Activated T-helper 1 cell treated with Interleukin-2 at 50 U/mL for 16 hours (primary cell): ENCODE measurements around the gene MAGI2.

Experiments used
- DNase-seq: peaks from one replicate; pipeline ENCODE4 v3.0.0-alpha.2; 2020; ENCODE audit warnings: low read depth

MAGI2 gene

DNA sequence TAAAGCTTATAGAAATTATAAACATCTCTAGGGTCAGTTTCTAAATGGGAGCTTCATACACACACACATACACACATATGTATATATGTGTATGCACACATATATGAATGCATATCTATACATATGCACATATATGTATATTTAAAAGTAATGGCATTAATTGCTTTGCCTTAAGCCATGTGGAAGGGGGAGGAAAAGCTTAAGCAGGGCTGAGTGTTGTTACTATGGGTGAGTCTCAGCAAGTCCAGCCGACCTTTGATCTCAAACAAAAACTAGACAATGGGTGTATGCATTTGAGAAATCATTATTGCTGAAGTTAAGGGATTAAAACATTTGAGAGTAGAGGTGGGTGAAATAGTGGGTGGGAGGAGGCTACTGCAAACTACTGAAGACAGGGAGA is 546.7 kb downstream of the MAGI2 start:
- DNase-seq, result no peak

DNA sequence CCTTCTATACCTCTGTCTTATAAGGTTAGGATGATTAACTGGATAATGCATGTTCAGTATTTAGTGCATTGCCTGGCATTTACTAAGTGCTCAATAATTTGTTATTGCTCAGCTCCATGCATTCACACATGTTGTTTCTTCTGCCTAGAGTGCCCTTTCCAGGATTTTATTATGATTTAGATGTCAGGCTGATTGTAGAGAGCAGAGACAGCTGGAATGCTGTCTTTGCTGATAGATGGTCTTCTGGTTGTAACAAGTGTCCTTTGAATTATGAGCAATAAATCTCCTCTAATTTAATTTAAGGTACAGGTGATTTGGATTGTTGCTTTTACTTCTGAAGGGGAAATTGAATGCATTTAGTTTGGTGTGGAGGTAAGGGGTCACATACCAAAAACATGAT is 548.0 kb downstream of the MAGI2 start:
- no peak for DNase-seq

DNA sequence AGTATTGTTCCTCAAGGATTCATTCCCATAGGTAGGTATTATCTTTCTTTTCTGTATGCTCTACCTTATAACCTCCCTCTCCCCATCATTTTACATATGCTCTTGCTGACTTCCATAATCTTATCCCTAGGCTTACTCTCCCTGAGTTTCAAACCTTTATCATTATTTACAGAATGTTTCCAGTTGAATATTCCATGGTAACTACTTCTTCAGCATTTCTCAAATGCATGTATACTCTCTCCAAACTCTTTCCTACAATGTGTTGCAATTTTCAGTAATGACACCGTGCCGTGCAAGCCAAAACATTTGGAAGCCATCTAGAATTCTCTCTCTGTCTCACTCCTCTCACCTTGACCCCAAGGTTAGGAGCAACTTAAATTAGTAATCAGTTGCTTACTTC is 548.5 kb downstream of the MAGI2 start:
- DNase-seq, result no peak

DNA sequence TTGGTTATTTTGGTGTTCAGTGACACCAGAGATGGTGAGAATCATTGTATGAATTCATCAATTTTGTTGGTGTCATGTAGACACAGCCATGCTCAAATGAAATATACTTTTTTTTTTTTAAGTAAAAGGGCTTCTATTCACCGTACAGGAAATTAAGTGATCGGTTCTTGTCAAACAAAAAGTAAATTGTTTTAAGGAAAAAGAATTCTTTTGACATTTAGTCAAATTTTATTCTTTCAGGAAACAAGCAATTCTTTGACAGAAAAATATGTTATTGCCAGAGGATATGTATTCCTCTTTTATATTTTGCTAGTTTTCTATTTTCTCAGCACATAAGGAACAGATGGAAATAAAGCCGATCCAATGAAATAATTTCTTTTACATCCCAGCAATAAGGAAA is 551.9 kb downstream of the MAGI2 start:
- DNase-seq, result no peak

DNA sequence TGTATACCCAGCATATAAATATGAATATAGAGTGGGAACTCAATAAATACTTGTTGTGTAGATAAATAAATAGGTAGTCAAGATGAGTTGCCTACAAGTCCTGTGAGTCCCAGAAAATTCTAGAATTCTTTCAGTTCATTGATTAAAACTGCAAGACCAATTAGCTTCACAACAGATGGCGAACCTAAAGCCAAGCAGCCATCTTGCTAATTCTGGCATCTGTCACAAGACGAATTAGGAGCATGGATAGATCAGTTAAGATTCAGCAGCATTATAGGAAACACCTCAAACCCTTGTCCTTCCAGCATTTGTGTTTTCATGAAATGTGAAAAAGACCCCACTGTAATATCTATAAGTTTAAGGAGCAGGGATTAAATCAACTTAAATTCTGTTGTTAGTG is 552.7 kb downstream of the MAGI2 start:
- DNase-seq, result no peak

DNA sequence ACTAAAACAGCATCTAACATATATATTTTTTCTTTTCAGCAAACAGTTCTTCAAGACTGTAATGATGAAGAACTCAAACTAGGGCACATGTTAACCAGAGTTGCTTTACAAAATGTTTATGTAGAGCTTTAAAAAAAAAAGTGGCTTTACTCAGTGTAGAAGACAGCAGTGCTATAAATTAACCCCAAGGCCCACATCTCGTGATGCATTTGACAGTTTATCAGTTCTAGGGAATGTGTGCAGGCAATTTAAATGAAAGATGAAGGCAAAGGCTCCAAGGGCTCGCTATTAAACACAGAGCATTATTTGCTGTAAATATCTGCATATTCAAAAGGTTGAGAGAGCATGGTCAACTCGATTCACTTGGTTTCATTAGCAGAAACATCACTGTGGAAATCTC is 558.1 kb downstream of the MAGI2 start:
- DNase-seq, result no peak

DNA sequence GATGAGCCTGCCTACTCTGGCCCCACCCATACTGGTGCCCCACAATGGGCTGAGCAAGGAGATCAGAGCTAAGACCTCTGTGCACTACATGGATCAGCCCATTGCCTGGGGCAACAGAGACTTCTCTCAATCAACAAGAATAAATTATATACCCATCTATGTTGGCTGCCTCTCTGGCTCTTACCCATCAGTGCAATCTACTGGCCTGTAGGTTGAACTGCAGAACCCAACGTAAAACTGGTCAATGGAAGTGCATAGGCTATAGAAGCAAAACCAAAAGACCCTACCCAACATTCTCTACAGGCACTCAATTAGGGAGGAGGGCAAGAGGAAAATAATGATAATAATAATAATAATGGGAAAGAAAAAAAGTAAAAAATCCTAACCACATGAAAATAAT is 574.3 kb downstream of the MAGI2 start:
- no peak for DNase-seq

DNA sequence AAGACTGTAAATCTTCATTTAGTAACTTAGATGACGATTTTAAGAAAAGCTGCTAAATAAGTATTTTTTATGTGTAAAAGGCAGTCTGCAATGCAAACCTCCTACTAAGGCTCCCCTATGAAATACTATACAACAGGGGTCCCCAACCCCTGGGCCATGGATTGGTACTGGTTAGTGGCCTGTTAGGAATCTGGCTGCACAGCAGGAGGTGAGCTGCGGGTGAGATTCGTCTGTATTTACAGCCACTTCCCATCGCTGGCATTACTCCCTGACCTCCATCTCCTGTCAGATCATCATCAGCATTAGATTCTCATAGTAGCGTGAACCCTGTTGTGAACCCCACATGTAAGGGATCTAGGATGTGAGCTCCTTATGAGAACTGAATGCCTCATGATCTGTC is 580.4 kb downstream of the MAGI2 start:
- DNase-seq, result no peak

DNA sequence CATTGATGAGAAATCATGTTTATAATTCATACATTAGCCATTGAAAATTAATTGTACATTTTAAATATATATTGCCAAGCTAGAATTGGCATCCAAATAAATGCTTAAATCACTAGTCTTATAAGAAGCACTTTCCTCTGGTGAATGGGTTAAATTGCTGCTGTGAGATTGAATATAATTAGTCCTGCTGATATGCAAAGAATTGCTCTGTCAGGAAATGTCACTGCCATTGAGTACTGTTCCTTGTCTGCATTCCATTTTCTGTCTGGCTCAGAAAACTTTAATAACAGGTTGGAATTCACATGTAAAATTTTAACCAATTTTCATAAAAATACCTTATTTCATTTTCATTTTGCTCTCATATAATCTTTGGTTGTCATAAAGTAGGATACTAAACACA is 589.1 kb downstream of the MAGI2 start:
- no peak for DNase-seq

DNA sequence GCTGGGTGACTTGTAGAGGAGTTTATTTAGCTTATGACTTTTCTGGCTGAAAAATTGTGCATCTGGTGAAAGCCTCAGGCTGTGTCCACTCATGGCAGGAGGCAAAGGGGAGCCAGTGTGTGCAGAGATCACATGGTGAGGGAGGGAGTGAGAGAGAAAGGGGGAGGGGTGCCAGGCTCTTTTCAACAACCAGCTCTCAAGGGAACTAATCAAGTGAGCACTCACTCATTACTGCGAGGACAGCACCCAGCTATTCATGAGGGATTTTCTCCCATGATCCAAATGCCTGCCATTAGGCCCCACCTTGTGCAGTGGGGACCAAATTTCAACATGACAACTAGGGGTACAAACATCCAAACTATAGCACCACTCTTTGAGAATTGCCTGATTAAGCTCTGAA is 590.2 kb downstream of the MAGI2 start:
- DNase-seq, result no peak

DNA sequence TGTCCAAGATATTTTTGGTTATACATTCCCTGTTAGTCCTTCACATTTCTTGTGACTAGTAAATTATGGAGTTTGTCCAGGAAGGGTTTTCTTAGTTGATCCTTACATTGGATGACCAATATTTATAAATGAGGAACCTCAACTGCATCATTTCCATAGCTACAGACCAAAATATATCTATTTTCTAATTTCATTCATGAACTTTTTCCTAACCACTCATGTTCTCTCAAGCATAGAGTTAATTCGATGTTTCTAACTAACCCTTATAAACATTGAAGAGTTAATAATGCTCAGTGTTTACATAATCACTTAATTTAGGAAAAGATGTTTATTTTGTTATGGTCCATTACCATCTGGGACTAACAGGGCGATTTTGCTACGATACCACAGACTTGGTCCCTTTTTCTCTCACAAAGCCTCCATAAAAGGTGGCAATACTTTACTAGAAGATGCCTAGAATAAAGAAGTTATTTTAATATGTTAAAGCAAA is 591.0 kb downstream of the MAGI2 start:
- DNase-seq, result no peak

DNA sequence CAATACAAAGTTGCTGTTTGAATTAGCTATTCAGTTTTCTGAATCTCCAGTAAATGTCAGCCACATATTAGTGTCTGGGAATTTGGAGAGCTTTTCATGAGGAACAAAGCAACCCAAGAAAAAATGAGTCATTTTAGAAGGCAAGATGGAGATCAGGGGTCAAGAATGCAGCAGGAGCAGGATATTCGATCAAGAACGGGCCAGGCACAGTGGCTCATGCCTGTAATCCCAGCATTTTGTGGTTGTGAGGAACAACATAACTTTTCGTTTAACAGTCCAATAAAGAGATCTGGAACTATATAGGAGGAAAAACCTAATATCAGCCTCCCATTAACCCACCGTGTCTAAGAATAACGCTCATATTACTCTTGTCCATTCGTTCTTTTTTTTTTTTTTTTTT is 600.5 kb downstream of the MAGI2 start:
- no peak for DNase-seq

DNA sequence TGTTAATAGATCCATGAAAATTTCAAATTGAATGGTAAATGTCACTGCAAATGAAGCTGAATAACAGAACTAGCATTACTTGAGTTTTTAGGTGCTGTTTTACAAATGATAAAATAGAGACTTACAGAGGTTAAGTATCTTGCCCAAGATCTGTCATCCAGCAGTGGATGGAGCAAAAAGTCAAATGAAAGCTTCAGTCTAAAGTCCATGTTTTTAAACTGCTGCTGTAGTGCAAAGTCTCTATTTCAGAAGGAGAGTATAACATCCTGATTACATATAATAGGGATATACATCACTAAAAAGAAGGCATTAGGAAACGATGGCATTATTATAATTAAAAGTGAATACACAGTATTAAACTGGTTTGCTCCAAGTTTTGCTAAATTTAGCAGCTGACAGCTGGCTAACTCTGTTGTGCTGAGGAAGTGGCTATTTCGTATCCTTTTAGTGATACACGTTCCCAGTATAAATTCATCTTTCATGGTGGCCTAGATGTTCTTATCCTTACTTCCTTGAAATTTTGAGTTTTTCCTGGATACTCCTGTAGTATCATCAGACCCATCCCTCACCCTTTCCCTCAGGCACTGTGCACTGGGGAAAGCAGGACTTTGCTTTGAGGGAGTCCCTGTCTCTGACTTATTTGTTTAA is 603.2 kb downstream of the MAGI2 start:
- no peak for DNase-seq

DNA sequence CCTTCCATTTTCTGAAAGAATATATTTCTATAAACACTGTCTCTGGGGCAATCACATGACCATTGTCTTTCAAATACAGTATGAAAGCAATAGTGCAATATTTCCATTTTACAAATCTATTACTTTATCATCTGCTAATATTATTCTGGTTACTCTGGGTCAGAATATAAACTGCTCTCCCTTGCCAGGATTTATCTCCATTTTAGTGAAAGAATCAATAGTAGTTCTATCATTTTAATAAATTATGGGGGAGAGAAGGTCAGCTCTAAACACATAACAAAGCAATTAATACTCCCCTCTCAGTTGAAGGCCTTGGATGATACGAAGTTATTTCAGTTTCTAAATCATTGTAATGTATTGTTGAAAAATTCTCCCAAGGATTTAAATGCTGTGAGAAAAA is 608.3 kb downstream of the MAGI2 start:
- DNase-seq, result no peak

DNA sequence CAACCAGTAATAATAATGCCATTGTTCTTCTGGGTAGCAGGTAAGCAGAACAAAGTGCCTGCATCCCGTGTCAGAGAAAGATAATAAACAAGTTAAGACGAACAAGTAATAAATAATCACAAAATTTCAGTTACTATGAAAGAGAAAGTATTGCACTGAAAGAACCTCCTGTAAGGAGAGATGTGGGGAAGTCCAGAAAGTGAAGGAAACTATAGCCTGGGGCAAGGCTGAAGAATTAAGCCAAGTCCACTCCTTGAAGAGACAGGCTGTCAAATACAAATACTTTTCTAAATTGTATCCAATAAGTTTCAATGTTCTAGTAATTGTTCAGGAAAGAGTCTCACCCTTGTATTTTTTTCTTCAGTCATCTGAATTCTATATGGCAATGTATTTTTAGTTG is 611.4 kb downstream of the MAGI2 start:
- no peak for DNase-seq

DNA sequence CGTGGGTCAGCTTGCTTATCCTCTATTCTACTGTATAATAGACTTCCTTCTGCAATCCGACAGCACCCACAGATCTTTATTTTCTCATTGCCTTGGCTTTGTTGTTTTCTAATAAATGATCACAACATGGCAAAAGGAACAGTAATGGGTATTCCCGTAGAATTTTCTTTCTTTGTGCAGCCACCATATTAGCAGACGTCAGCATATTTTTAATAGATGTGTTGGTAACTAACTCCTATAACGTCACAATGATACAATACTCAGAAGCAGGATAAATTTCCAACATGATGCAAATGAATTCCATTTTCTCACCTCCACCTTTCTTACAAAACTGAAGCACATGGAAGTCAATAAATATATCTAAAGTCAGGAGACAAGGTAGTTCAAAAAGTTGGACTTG is 617.6 kb downstream of the MAGI2 start:
- DNase-seq, result no peak

DNA sequence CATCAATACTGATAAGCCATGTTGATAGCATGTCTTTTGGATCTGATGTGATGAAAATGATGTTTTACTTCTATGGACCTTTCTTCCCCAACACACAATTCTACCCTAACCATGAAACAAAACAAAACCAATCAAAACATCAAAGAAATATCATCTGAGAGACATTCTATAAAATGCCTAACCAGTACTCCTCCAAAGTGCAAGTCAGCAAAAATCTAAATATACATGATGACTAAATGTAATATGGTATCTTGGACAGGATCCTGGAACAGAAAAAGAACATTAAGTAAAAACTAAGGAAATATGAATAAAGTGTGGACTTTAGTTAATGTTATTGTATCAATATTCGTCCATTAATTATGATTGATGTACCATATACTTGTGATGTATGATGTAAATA is 625.1 kb downstream of the MAGI2 start:
- DNase-seq, result no peak

DNA sequence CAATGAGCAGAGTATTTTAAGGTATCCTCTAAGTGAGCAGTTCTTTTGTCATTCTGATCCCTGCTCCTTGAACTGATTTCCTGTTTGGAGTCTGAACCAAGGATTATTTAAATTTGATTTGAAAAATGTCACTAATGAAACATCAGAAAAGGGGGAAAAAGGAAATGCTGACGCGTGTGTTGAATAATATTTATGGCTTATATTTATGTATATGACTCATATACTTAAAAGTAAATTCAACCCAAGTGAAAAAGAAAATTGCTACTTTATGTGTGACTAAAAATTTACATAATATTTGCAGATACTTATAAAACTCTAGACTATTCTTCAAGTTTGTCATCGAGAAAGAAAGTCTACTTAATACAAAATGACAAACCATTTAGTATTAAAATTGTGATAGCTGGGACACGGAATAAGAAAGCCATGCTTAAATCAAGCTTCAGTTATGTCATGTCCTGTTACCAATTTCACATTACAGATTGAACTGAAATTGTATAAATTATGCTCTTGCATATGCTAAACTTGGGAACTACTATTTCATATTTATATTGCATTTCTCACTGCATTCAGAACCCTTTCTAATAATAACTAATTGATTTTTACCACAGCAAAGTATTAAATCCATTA is 649.9 kb downstream of the MAGI2 start:
- no peak for DNase-seq

DNA sequence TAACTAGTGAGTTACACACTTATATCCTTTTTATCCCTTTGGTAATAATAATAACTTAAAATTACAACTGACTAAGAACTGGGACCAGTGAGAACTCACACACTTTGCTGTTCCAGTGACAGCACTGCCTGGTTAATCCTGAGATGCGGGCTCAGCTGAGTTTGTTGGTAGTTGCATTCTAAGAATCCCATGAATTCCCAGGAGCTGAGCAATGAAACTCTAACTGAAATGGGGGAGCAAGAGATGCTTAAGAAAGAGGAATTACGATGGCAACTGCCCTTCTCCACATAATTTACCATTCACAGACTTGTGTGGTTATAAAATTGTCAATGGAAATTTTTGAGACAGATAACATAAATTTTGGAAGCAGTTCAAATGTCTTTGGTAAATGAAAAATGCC is 659.4 kb downstream of the MAGI2 start:
- no peak for DNase-seq

DNA sequence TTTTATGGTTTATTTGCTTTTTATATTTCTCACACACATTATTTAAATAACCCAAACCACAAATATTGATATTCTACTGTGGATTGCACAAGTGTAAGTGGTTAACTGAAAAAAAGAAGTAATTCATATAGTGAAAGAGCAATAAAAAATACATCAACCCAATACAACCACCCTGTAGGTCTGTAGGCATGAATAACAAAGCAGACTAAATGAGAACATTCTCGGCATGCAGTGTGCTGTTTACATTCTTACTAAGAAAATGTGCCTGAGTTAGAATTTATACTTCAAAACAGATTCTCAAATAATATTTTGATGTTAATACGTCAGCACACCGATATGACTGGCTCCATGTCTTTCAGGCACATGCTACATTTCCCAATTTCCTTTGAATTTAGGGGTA is 660.8 kb downstream of the MAGI2 start:
- no peak for DNase-seq

DNA sequence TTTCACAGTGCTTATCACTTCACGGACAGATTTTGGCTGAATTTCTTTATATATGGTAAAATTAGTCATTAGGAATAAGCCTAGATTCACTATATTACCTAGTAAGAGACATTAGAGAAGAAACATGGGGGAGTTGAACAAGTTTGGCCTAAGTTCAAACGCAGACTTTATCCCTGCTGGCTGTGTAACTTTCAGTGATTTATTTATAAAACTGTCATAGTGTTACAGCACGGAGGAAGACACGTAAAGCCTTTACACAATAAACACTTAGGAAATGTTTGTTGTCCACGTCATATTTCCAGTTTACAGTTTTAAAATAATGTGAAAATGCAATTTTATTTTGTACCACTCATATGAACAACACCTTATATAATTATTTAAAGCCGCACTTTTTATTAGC is 661.5 kb downstream of the MAGI2 start:
- no peak for DNase-seq

DNA sequence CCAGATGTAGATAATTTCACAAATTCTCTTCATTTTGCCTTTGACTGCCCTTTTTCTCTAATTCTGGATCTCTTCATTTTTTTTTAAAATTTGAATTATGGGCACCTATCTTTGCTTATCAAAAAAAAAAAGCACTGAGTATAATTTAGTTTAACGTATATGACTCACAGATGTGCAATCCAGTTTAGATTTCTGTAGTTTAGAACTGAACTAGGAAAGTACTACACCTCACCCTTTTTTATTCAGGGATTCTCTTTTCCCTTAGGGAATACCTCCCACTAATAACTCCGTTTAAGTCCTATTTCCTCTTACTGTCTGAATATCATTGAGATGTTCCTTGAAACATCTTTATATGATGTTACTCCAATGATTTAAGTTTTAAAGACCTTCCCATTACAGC is 665.0 kb downstream of the MAGI2 start:
- no peak for DNase-seq

DNA sequence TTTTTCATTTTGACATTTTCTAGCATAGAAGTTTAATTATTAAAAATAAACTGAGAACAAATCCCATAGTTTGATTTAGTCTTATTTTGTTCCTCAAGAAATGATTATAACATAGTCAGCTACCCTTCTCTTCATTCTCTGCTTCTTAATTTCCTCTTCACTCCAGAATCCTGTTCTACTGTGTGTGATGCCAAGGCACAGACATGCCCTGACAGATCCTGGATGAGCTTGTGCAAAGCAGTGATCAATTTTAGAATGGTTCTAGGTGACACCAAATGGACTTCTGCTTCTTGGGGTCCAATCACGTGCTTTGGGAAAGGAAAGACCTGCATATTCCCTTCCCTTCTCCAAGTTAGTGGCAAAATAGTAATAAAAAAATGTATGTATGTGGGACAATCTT is 665.6 kb downstream of the MAGI2 start:
- no peak for DNase-seq

DNA sequence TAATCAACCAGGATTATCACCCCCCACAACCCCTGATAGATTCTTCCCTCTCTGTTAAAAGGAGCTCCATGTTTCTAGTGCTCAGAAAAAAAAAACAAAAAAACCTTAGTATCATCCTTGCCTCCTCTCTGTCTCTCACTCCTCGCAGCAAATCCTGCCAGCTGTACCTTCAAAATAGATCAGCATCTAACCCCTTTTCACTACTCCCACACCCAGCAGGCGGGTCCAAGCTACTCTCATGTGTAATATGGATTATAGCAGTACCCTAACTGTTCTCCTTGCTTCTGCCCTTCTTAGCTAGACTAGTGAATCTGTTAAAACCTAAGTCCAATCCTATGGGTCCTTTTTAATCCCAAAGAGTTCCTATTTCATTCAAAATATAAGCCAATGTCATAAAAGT is 667.4 kb downstream of the MAGI2 start:
- DNase-seq, result no peak
